Neuronal stem cell (in vitro differentiated cells): ENCODE data around the gene MAD2L1.

Experiments
- DNase-seq: peaks from one replicate; pipeline ENCODE4 v3.0.0-alpha.2; 2013; ENCODE audit warnings: low spot score
- H2AFZ ChIP-seq: one replicate; pipeline ENCODE4 v1.6.1; 2013; ENCODE audit warnings: mild to moderate bottlenecking, low read length, inconsistent platforms
- H2AK5ac ChIP-seq: 2 replicates; pipeline ENCODE4 v1.6.1; 2013; ENCODE audit warnings: low read depth, mild to moderate bottlenecking, inconsistent platforms, low read length, moderate library complexity, mixed read lengths
- H2BK120ac ChIP-seq: 2 replicates; pipeline ENCODE4 v1.6.1; 2013; ENCODE audit warnings: low read depth, mild to moderate bottlenecking, inconsistent platforms, low read length, moderate library complexity, mixed read lengths
- H2BK12ac ChIP-seq: one replicate; pipeline ENCODE4 v1.6.1; 2013; ENCODE audit warnings: low read length, inconsistent platforms
- H2BK15ac ChIP-seq: 2 replicates; pipeline ENCODE4 v1.6.1; 2013; ENCODE audit warnings: mild to moderate bottlenecking, low read length, inconsistent platforms, mixed read lengths
- H2BK5ac ChIP-seq: one replicate; pipeline ENCODE4 v1.6.1; 2013; ENCODE audit warnings: inconsistent platforms, mild to moderate bottlenecking, low read length, moderate library complexity
- H3K14ac ChIP-seq: one replicate; pipeline ENCODE4 v1.6.1; 2013; ENCODE audit warnings: low read length, inconsistent platforms
- H3K18ac ChIP-seq: 2 replicates; pipeline ENCODE4 v1.6.1; 2013; ENCODE audit warnings: low read length, inconsistent platforms
- H3K23ac ChIP-seq: 2 replicates; pipeline ENCODE4 v1.6.1; 2013; ENCODE audit warnings: low read depth, mild to moderate bottlenecking, mixed read lengths, low read length, inconsistent platforms; ENCODE audit not compliant: poor library complexity
- H3K27ac ChIP-seq: replicated peaks from 3 replicates; pipeline ENCODE4 v1.5.1; 2013; ENCODE audit warnings: low read length, inconsistent platforms
- H3K27me3 ChIP-seq, 3 experiments: 2 replicates each; pipeline ENCODE4 v1.6.1; 2013; ENCODE audit warnings: low read length in 3 of 3, mild to moderate bottlenecking in 2 of 3, inconsistent platforms in 1 of 3, low read depth in 1 of 3, mixed read lengths in 1 of 3, moderate library complexity in 1 of 3; ENCODE audit not compliant: control insufficient read depth in 3 of 3, insufficient read depth in 3 of 3
- H3K36me3 ChIP-seq, 2 donors: replicated peaks in 1 of 2; 2 replicates each; pipeline ENCODE4 v1.6.1; 2013; ENCODE audit warnings: low read length in 2 of 2; ENCODE audit not compliant: control insufficient read depth in 2 of 2, insufficient read depth in 2 of 2
- H3K4ac ChIP-seq: 2 replicates; pipeline ENCODE4 v1.6.1; 2013; ENCODE audit warnings: inconsistent platforms, mild to moderate bottlenecking, low read length, moderate library complexity
- H3K4me1 ChIP-seq, 2 donors: 1 replicate in 1 of 2; 2 replicates in 1 of 2; pipeline ENCODE4 v1.6.1; 2013; ENCODE audit warnings: low read length in 2 of 2, low read depth in 1 of 2; ENCODE audit not compliant: control insufficient read depth in 2 of 2, insufficient read depth in 1 of 2
- H3K4me2 ChIP-seq: one replicate; pipeline ENCODE4 v1.6.1; 2013; ENCODE audit warnings: mild to moderate bottlenecking, low read length, inconsistent platforms; ENCODE audit not compliant: insufficient read depth, poor library complexity, severe bottlenecking
- H3K4me3 ChIP-seq, 2 donors: 2 replicates each; pipeline ENCODE4 v1.5.1; 2013; ENCODE audit warnings: low read length in 2 of 2, mild to moderate bottlenecking in 2 of 2, inconsistent platforms in 1 of 2, moderate library complexity in 1 of 2
- H3K79me1 ChIP-seq: one replicate; pipeline ENCODE4 v1.6.1; 2013; ENCODE audit warnings: low read depth, mild to moderate bottlenecking, inconsistent platforms, low read length, moderate library complexity
- H3K9ac ChIP-seq: one replicate; pipeline ENCODE4 v1.6.1; 2013; ENCODE audit warnings: mild to moderate bottlenecking, low read depth, low read length, inconsistent platforms; ENCODE audit not compliant: poor library complexity
- H3K9me3 ChIP-seq, 2 donors: replicated peaks in 1 of 2; 2 replicates each; pipeline versions ENCODE3 to v1.6.1; 2013; ENCODE audit warnings: low read length in 2 of 2, mild to moderate bottlenecking in 2 of 2, inconsistent platforms in 1 of 2, low read depth in 1 of 2, mixed read lengths in 1 of 2, moderate library complexity in 1 of 2; ENCODE audit not compliant: control insufficient read depth in 2 of 2, insufficient read depth in 1 of 2
- H4K8ac ChIP-seq: one replicate; pipeline ENCODE4 v1.6.1; 2013; ENCODE audit warnings: low read depth, mild to moderate bottlenecking, inconsistent platforms, low read length, moderate library complexity
- H4K91ac ChIP-seq: one replicate; pipeline ENCODE4 v1.6.1; 2013; ENCODE audit warnings: low read length, low read depth, mild to moderate bottlenecking, inconsistent platforms; ENCODE audit not compliant: poor library complexity
- WGBS, 2 donors: extraction: QIAGEN DNeasy Blood & Tissue Kit; methylation state at CpG; one replicate each; pipeline ENCODE4 v1.1.7; 2013; ENCODE audit warnings: missing lambda C conversion rate in 2 of 2, mixed read lengths in 1 of 2; ENCODE audit not compliant: insufficient read length in 2 of 2, insufficient replicate concordance in 1 of 2; ENCODE audit errors: extremely low coverage in 2 of 2; 5-methylcytosine and 5-hydroxymethylcytosine counted together

Gene MAD2L1

GRCh38 chr4:120008957-120009356 lies 57.7 kb downstream of the MAD2L1 start:
- H2BK12ac ChIP-seq: no peak overlapping the region
- no peak overlapping the region for H3K18ac ChIP-seq
- H2BK120ac ChIP-seq: no peak overlapping the region
- no peaks in the 10 kb centered on the region for H3K27me3 ChIP-seq
- no peak overlapping the region for H3K4me3 ChIP-seq
- H3K27ac ChIP-seq: no peak overlapping the region
- H3K4me1 ChIP-seq: no peaks in the 10 kb centered on the region
- H2AFZ ChIP-seq: no peak overlapping the region
- no peak overlapping the region for H2BK15ac ChIP-seq
- no peaks in the 10 kb centered on the region for H3K9me3 ChIP-seq
- no peaks in the 10 kb centered on the region for H3K79me1 ChIP-seq
- DNase-seq: no peak
- no peak overlapping the region for H4K91ac ChIP-seq
- H3K4ac ChIP-seq: no peak overlapping the region
- H3K9ac ChIP-seq: no peak overlapping the region
- no peak overlapping the region for H4K8ac ChIP-seq
- H3K14ac ChIP-seq: no peak overlapping the region
- no peak overlapping the region for H3K4me2 ChIP-seq
- no peak overlapping the region for H2BK5ac ChIP-seq
- no peak overlapping the region for H2AK5ac ChIP-seq
- no CpG with 5 or more reads among the region's 4 CpGs for WGBS, 2 donors
- H3K23ac ChIP-seq: no peak overlapping the region
- no peaks in the 10 kb centered on the region for H3K36me3 ChIP-seq

DNA sequence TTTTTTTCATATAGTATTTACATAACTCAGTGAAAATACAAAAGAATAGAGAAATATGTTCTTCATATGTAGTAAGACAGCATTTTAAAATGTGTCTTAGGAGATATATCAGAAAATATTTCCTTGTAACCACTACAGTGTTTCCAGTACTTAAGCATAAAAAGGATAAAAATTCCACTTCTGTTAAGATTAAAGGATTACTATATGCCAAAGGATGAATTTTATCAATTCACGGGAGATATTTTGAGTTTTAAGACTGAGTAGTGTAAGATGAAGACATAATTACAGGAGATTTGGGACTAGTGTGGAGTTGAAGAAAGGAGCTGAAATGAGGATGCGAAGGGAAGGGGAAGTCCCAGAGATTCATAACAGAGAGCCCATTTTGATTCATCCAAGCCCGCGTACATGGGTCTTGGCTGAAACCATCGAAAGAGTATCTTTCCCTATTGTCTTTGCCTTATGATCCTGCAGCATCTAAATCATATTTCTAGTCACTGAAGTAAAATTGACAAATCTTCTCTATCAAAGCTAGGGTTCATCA lies 58.7 kb downstream of the MAD2L1 start:
- Histone ChIP-seq H3K9ac (no peak overlapping the region), H3K4ac (no peak overlapping the region), H2BK12ac (no peak overlapping the region), H3K4me3 (no peak overlapping the region), H4K8ac (no peak overlapping the region), H3K23ac (no peak overlapping the region), H2BK15ac (no peak overlapping the region), H3K27ac (no peak overlapping the region), H2AK5ac (no peak overlapping the region), H3K9me3 (no peaks in the 10 kb centered on the region), H2BK120ac (no peak overlapping the region), H2BK5ac (no peak overlapping the region), H3K14ac (no peak overlapping the region), H2AFZ (no peak overlapping the region), H3K36me3 (no peaks in the 10 kb centered on the region), H4K91ac (no peak overlapping the region), H3K18ac (no peak overlapping the region), H3K4me2 (no peak overlapping the region), H3K79me1 (no peaks in the 10 kb centered on the region), H3K27me3 (no peaks in the 10 kb centered on the region), H3K4me1 (no peaks in the 10 kb centered on the region)
- WGBS, 2 donors: no CpG with 5 or more reads among the region's 5 CpGs
- DNase-seq: no peak

GRCh38 chr4:120007191-120007871 lies 59.3 kb downstream of the MAD2L1 start:
- Histone ChIP-seq H2BK12ac (no peak overlapping the region), H4K8ac (no peak overlapping the region), H2BK120ac (no peak overlapping the region), H2BK15ac (no peak overlapping the region), H2AFZ (no peak overlapping the region), H4K91ac (no peak overlapping the region), H3K79me1 (no peaks in the 10 kb centered on the region), H3K27ac (no peak overlapping the region), H3K4me1 (no peaks in the 10 kb centered on the region), H3K9ac (no peak overlapping the region), H3K4ac (no peak overlapping the region), H3K4me2 (no peak overlapping the region), H3K23ac (no peak overlapping the region), H3K14ac (no peak overlapping the region), H3K18ac (no peak overlapping the region), H2AK5ac (no peak overlapping the region), H3K9me3 (no peaks in the 10 kb centered on the region), H3K36me3 (no peaks in the 10 kb centered on the region), H3K27me3 (no peaks in the 10 kb centered on the region), H2BK5ac (no peak overlapping the region), H3K4me3 (no peak overlapping the region)
- WGBS, 2 donors: no CpG with 5 or more reads among the region's 5 CpGs
- no peak for DNase-seq
